A549 (cell line): Measurements from ENCODE around the gene TTC24. TPM values are rescaled to one million over a fixed set of nuclear protein-coding genes. Genes with fewer than 3 reads are reported as not detected.
A peak's percentile ranks its signal among the peaks of the same experiment; 100 is the strongest.

ENCODE experiments used
- ATAC-seq, 2 experiments: fragments of 200-7000 bp in 1 of 2; fragments of >200 bp in 1 of 2; cut with Nextera tagmentation in 1 of 2; cut with Tn5 transposase in 1 of 2; 3 replicates each; pipeline versions ENCODE4 v1.8.0 to v1.9.1; 2018 to 2020; ENCODE audit warnings: mild to moderate bottlenecking in 1 of 2, moderate library complexity in 1 of 2
- CTCF ChIA-PET: fragments of 300-600 bp; sonication (Branson Sonifier 250); formaldehyde crosslinking; extraction: SDS; loops from one replicate; lab custom pipeline; 2021; ENCODE audit warnings: antibody characterized with exemption, inconsistent platforms; lab: Yijun Ruan, JAX
- POLR2A ChIA-PET: fragments of 350-600 bp; formaldehyde crosslinking; extraction: SDS; loops from one replicate; lab custom pipeline; 2021; ENCODE audit warnings: antibody characterized with exemption, inconsistent platforms; lab: Yijun Ruan, JAX
- DNase-seq, 2 experiments: peaks; one replicate each; pipeline versions ENCODE4 v3.0.0 to v3.0.0-alpha.2; 2011 to 2016; ENCODE audit warnings: low read depth in 1 of 2, low spot score in 1 of 2
- FAIRE-seq: peaks from 2 replicates; lab custom pipeline; 2011; peaks lifted over from hg19 to GRCh38; lab: Jason Lieb, UNC
- H3K27ac ChIP-seq, 2 experiments: fragments of >200 bp; sonication (Bioruptor Twin); formaldehyde crosslinking; 3 replicates each; pipeline ENCODE4 v1.5.1; 2016 to 2017
- H3K4me1 ChIP-seq: fragments of >200 bp; sonication (Bioruptor Twin); formaldehyde crosslinking; 3 replicates; pipeline ENCODE4 v1.6.1; 2016
- H3K4me2 ChIP-seq: fragments of >200 bp; sonication (Bioruptor Twin); formaldehyde crosslinking; 3 replicates; pipeline ENCODE4 v1.6.1; 2016
- H3K4me3 ChIP-seq: fragments of >200 bp; sonication (Bioruptor Twin); formaldehyde crosslinking; 3 replicates; pipeline ENCODE4 v1.5.1; 2016
- H3K9me3 ChIP-seq: fragments of >200 bp; sonication (Bioruptor Twin); formaldehyde crosslinking; 3 replicates; pipeline ENCODE4 v1.6.1; 2016
- CTCF ChIP-seq: fragments of >200 bp; sonication (Bioruptor Twin); formaldehyde crosslinking; IDR thresholded peaks from 3 replicates; pipeline ENCODE4 v1.5.1; 2016
- E2F6 ChIP-seq: IDR thresholded peaks from 2 replicates; pipeline ENCODE4 v1.6.1; 2012; ENCODE audit warnings: low read depth, borderline replicate concordance
- ESRRA ChIP-seq: fragments of 150-350 bp; IDR thresholded peaks from 2 replicates; pipeline ENCODE4 v1.6.1; 2014; ENCODE audit warnings: mild to moderate bottlenecking, low read length, borderline replicate concordance
- GATA3 ChIP-seq: IDR thresholded peaks from 2 replicates; pipeline ENCODE4 v1.6.1; 2012; ENCODE audit warnings: borderline replicate concordance
- HDAC2 ChIP-seq: fragments of 200-600 bp; sonication (generic); IDR thresholded peaks from 2 replicates; pipeline ENCODE4 v1.6.1; 2016
- HMGXB4 ChIP-seq: fragments of 250-450 bp; sonication (Bioruptor Pico); IDR thresholded peaks from 2 replicates; pipeline ENCODE4 v1.5.0; 2021; ENCODE audit warnings: mild to moderate bottlenecking, moderate library complexity, borderline replicate concordance
- HOXA7 ChIP-seq: fragments of 250-450 bp; sonication (Bioruptor Pico); IDR thresholded peaks from 2 replicates; pipeline ENCODE4 v1.5.0; 2020; ENCODE audit warnings: mild to moderate bottlenecking, moderate library complexity
- JUN ChIP-seq, 2 experiments: fragments of >200 bp; sonication (Bioruptor Twin); formaldehyde crosslinking; IDR thresholded peaks; 2 replicates in 1 of 2; 3 replicates in 1 of 2; pipeline ENCODE4 v1.6.1; 2016 to 2017
- KDM1A ChIP-seq: fragments of 200-600 bp; sonication (generic); IDR thresholded peaks from 2 replicates; pipeline ENCODE4 v1.6.1; 2016; ENCODE audit warnings: low read depth, mild to moderate bottlenecking
- KDM5A ChIP-seq: fragments of 200-600 bp; sonication (generic); IDR thresholded peaks from 2 replicates; pipeline ENCODE4 v1.6.1; 2016; ENCODE audit warnings: antibody characterized with exemption, mild to moderate bottlenecking
- NR3C1 ChIP-seq: fragments of >200 bp; sonication (Bioruptor Twin); formaldehyde crosslinking; IDR thresholded peaks from 3 replicates; pipeline ENCODE4 v1.6.1; 2017
- RAD21 ChIP-seq, 2 experiments: fragments of >200 bp in 1 of 2; sonication (Bioruptor Twin) in 1 of 2; formaldehyde crosslinking in 1 of 2; IDR thresholded peaks in 1 of 2; conservative IDR thresholded peaks in 1 of 2; 2 replicates in 1 of 2; 3 replicates in 1 of 2; pipeline ENCODE4 v1.6.1; 2012 to 2018; ENCODE audit warnings: inconsistent platforms in 1 of 2
- RCOR1 ChIP-seq: fragments of 150-350 bp; IDR thresholded peaks from 2 replicates; pipeline ENCODE4 v1.6.1; 2014; ENCODE audit warnings: antibody characterized with exemption, low read length, low read depth
- REST ChIP-seq: fragments of 200-600 bp; sonication (generic); IDR thresholded peaks from 2 replicates; pipeline ENCODE4 v1.6.1; 2016; ENCODE audit warnings: antibody characterized with exemption, mild to moderate bottlenecking, moderate library complexity
- RFX5 ChIP-seq: fragments of 450-650 bp; IDR thresholded peaks from 2 replicates; pipeline ENCODE4 v1.7.1; 2014; ENCODE audit warnings: antibody characterized with exemption, mild to moderate bottlenecking, moderate library complexity
- RNF2 ChIP-seq: fragments of 200-600 bp; sonication (generic); IDR thresholded peaks from 2 replicates; pipeline ENCODE4 v1.6.1; 2016; ENCODE audit warnings: low read depth, mild to moderate bottlenecking, antibody characterized with exemption, moderate library complexity, borderline replicate concordance
- SMC3 ChIP-seq: fragments of >200 bp; sonication (Bioruptor Twin); formaldehyde crosslinking; IDR thresholded peaks from 3 replicates; pipeline ENCODE4 v1.6.1; 2018; ENCODE audit warnings: inconsistent platforms
- TP53 ChIP-seq: fragments of 250-450 bp; sonication (Bioruptor Pico); IDR thresholded peaks from 2 replicates; pipeline ENCODE4 v1.5.0; 2021; ENCODE audit warnings: mild to moderate bottlenecking, moderate library complexity
- USF2 ChIP-seq: fragments of 450-650 bp; IDR thresholded peaks from 2 replicates; pipeline ENCODE4 v1.6.1; 2014; ENCODE audit warnings: antibody characterized with exemption
- ZC3H11A ChIP-seq: fragments of 450-650 bp; IDR thresholded peaks from 2 replicates; pipeline ENCODE4 v1.6.1; 2014; ENCODE audit warnings: antibody characterized with exemption, mild to moderate bottlenecking
- ZFP36 ChIP-seq: fragments of 450-650 bp; IDR thresholded peaks from 2 replicates; pipeline ENCODE4 v1.6.1; 2014; ENCODE audit warnings: borderline replicate concordance; ENCODE audit not compliant: partially characterized antibody
- ZSCAN20 ChIP-seq: fragments of 250-450 bp; sonication (Bioruptor Pico); IDR thresholded peaks from 2 replicates; pipeline ENCODE4 v1.8.0; 2022; ENCODE audit warnings: mild to moderate bottlenecking, moderate library complexity
- WGBS: methylation state at CpG from one replicate; pipeline ENCODE4 v1.1.6; 2017; ENCODE audit errors: missing lambda C conversion rate; 5-methylcytosine and 5-hydroxymethylcytosine counted together
- polyA plus RNA-seq, 4 experiments: library from polyadenylated mRNA; depleted of rRNA in 3 of 4; stranded (reverse); fragments of >200 nt; fragmentation: RNase III in 1 of 4; extraction: RNeasy Plus Mini Kit Qiagen cat#74134 plus additional on column Dnase treatment in 1 of 4; gene quantifications; 2 replicates in 3 of 4; 3 replicates in 1 of 4; pipeline ENCODE4 v1.2.3, GENCODE V29; 2011 to 2017

The TTC24 gene
- polyA plus RNA-seq, 2 of the 4 experiments (the other 2 are of a cell fraction), result not detected

GRCh38 chr1:156583821-156584622 lies 4.5 kb downstream of the TTC24 start:
- no peak for TF ChIP-seq E2F6
- no peak for TF ChIP-seq ZC3H11A
- peak; percentile 67; the same call in 2 of the 3 replicates for TF ChIP-seq SMC3
- TF ChIP-seq HMGXB4 (CRISPR knock-in tag), result no peak
- 0 out of 2 replicates have a peak, but pooled peaks have one; percentile 20 for TF ChIP-seq ESRRA
- TF ChIP-seq CTCF, result peak; percentile 82
- no peak for TF ChIP-seq HDAC2
- no peak for TF ChIP-seq RFX5
- TF ChIP-seq TP53 (CRISPR knock-in tag), result no peak
- no peak for TF ChIP-seq GATA3
- TF ChIP-seq RNF2, result no peak
- TF ChIP-seq KDM5A, result no peak
- no peak for TF ChIP-seq RCOR1
- no peak for TF ChIP-seq JUN (IDR thresholded peaks at IDR 0.05)
- no peak for TF ChIP-seq USF2
- TF ChIP-seq HOXA7, result no peak
- TF ChIP-seq ZFP36, result no peak
- peak; percentile 78 to 85 for TF ChIP-seq RAD21 (conservative IDR thresholded peaks at IDR 0.05 in 1 of 2, IDR thresholded peaks at IDR 0.05 in 1 of 2)
- no peak for TF ChIP-seq KDM1A
- no peak for TF ChIP-seq NR3C1
- TF ChIP-seq ZSCAN20 (CRISPR knock-in tag), result no peak
- TF ChIP-seq REST, result no peak
- 59% methylated on average over 20 of the region's 20 CpGs for WGBS
- no peaks in the 10 kb centered on the region for H3K9me3 ChIP-seq
- H3K4me1 ChIP-seq, result 0 out of 3 replicates have a peak, but pooled peaks cover 4% of the 10 kb centered on the region
- ChIA-PET CTCF (interaction anchor here (1.0 to 12.5 kb wide), 13 partner anchors 9 to 138 kb away, joined by 3 to 135 read pairs (median 5); partner anchors contain the start of genes GPATCH4, IQGAP3, MEF2D and NAXE), POLR2A (no interaction called here)
- peak; percentile 85 to 88 for DNase-seq
- peak overlapping the region in 1 of 2 experiments; percentile 60; a peak in 3 of 6 replicates for H3K27ac ChIP-seq
- peak; percentile 67 to 80 for ATAC-seq
- FAIRE-seq, result no peak
- H3K4me2 ChIP-seq, result peak overlapping the region; percentile 24
- no peak overlapping the region for H3K4me3 ChIP-seq
